HepG2 (cell line): ENCODE measurements around the gene RPS6KL1. TPM values are rescaled to one million over a fixed set of nuclear protein-coding genes. Genes with fewer than 3 reads are reported as not detected.
A peak's percentile ranks its signal among the peaks of the same experiment; 100 is the strongest.

Experiments used
- ATAC-seq: fragments of 200-7000 bp; cut with Tn5 transposase; 3 replicates; pipeline ENCODE4 v1.9.1; 2020; ENCODE audit warnings: mild to moderate bottlenecking, moderate library complexity
- BruUV-seq: library from RNA; stranded (reverse); fragments of 400-500 nt; replicated peaks from 2 replicates; lab custom pipeline; 2021; lab: Mats Ljungman, UMichigan
- CTCF ChIA-PET: fragments of 300-600 bp; formaldehyde crosslinking; extraction: SDS; loops from one replicate; lab custom pipeline; 2021; ENCODE audit warnings: low total read pairs, inconsistent platforms, low intra/inter-chr PET ratio; lab: Yijun Ruan, JAX
- POLR2A ChIA-PET: fragments of 350-600 bp; sonication (Branson Sonifier 250); formaldehyde crosslinking; loops from one replicate; lab custom pipeline; 2020; ENCODE audit warnings: antibody characterized with exemption, inconsistent platforms; lab: Yijun Ruan, JAX
- DNase-seq: peaks from one replicate; pipeline ENCODE4 v3.0.0-alpha.2; 2015; ENCODE audit warnings: low spot score
- FAIRE-seq: peaks from 3 replicates; lab custom pipeline; 2011; peaks lifted over from hg19 to GRCh38; lab: Jason Lieb, UNC
- H2AFZ ChIP-seq: one replicate; pipeline ENCODE4 v1.6.1; 2011; ENCODE audit warnings: low read length, inconsistent platforms
- H3K27ac ChIP-seq: fragments of 300-600 bp; 3 replicates; pipeline ENCODE4 v1.8.0; 2011; ENCODE audit warnings: mixed run types, mild to moderate bottlenecking, mixed read lengths, low read length, inconsistent platforms; ENCODE audit not compliant: insufficient read depth; ENCODE audit errors: extremely low read length
- H3K27me3 ChIP-seq, 2 experiments: fragments of 200-600 bp in 1 of 2; 2 replicates in 1 of 2; 3 replicates in 1 of 2; pipeline versions ENCODE4 v1.6.0 to v1.8.0; 2011; ENCODE audit warnings: low read length in 2 of 2, mild to moderate bottlenecking in 2 of 2, moderate library complexity in 2 of 2, inconsistent platforms in 1 of 2; ENCODE audit not compliant: insufficient read depth in 2 of 2, control insufficient read depth in 1 of 2
- H3K36me3 ChIP-seq, 2 experiments: fragments of 200-600 bp in 1 of 2; replicated peaks in 1 of 2; 2 replicates in 1 of 2; 3 replicates in 1 of 2; pipeline versions ENCODE4 v1.5.1 to v1.8.0; 2011; ENCODE audit warnings: low read length in 2 of 2, inconsistent platforms in 1 of 2; ENCODE audit not compliant: insufficient read depth in 2 of 2, control insufficient read depth in 1 of 2
- H3K4me1 ChIP-seq: 2 replicates; pipeline ENCODE4 v1.5.1; 2012; ENCODE audit warnings: low read length, inconsistent platforms; ENCODE audit not compliant: insufficient read depth
- H3K4me2 ChIP-seq: 2 replicates; pipeline ENCODE4 v1.6.0; 2011; ENCODE audit warnings: low read depth, low read length, inconsistent platforms
- H3K4me3 ChIP-seq, 3 experiments: fragments of 200-600 bp in 1 of 3; sonication (generic), shearing (Covaris generic) in 1 of 3; replicated peaks in 1 of 3; 2 replicates each; pipeline ENCODE4 v1.5.1; 2011 to 2016; ENCODE audit warnings: low read length in 3 of 3, inconsistent platforms in 2 of 3, low read depth in 2 of 3, mild to moderate bottlenecking in 2 of 3, control low read depth in 1 of 3, mixed read lengths in 1 of 3; ENCODE audit not compliant: insufficient read depth in 1 of 3
- H3K79me2 ChIP-seq: one replicate; pipeline ENCODE4 v1.6.1; 2011; ENCODE audit warnings: low read length, inconsistent platforms; ENCODE audit not compliant: insufficient read depth
- H3K9ac ChIP-seq: 2 replicates; pipeline ENCODE4 v1.6.0; 2011; ENCODE audit warnings: mild to moderate bottlenecking, low read depth, low read length, inconsistent platforms; ENCODE audit not compliant: insufficient read depth
- H3K9me3 ChIP-seq: 2 replicates; pipeline ENCODE4 v1.5.1; 2012; ENCODE audit warnings: mild to moderate bottlenecking, low read length
- H4K20me1 ChIP-seq: 2 replicates; pipeline ENCODE4 v1.6.0; 2011; ENCODE audit warnings: inconsistent platforms, mild to moderate bottlenecking, low read length, moderate library complexity; ENCODE audit not compliant: insufficient read depth
- AGO2 ChIP-seq: fragments of 200-400 bp; formaldehyde crosslinking; optimal IDR thresholded peaks from 2 replicates; pipeline ENCODE3; 2017; ENCODE audit warnings: mild to moderate bottlenecking, low read depth, low read length, moderate library complexity
- DPF2 ChIP-seq: sonication (generic); formaldehyde crosslinking; IDR thresholded peaks from 2 replicates; pipeline ENCODE4 v1.4.0; 2020; ENCODE audit warnings: mild to moderate bottlenecking, low read depth, missing genetic modification reagents, borderline replicate concordance
- ZNF431 ChIP-seq: sonication (generic); formaldehyde crosslinking; IDR thresholded peaks from 2 replicates; pipeline ENCODE4 v1.9.0; 2022; ENCODE audit warnings: missing genetic modification reagents, low read depth, mild to moderate bottlenecking, borderline replicate concordance
- WGBS: methylation state at CpG from one replicate; pipeline ENCODE4 v1.1.6; 2017; ENCODE audit warnings: low lambda C conversion rate; 5-methylcytosine and 5-hydroxymethylcytosine counted together
- in situ Hi-C: cut with HindIII; loops from 2 replicates; pipeline ENCODE4 v1.10.0; 2017; ENCODE audit warnings: low pct_unique_long_range_greater_than_20kb; ENCODE audit not compliant: extremely low pct_ligation_motif_present
- intact Hi-C: fragments of 100-400 bp; cut with micrococcal nuclease; formaldehyde crosslinking; loops from one replicate; pipeline ENCODE4 v1.10.0; 2022; ENCODE audit not compliant: unreplicated experiment
- polyA plus RNA-seq, 8 experiments: library from polyadenylated mRNA; depleted of rRNA in 3 of 8; stranded (reverse) in 7 of 8; unstranded in 1 of 8; fragments of >200 nt; fragmentation: Illumina TruSeq in 4 of 8; extraction: Trizol in 4 of 8; gene quantifications; 2 replicates each; pipeline versions ENCODE4 v1.2.1 to v1.2.3, GENCODE V29; 2011 to 2016; ENCODE audit warnings: low read depth in 4 of 8, missing spikeins in 1 of 8, mixed read lengths in 1 of 8; ENCODE audit not compliant: insufficient read depth in 1 of 8
- total RNA-seq, 5 experiments: library from RNA; depleted of rRNA; stranded (reverse); fragments of >200 nt; fragmentation: Illumina TruSeq; extraction: Trizol; gene quantifications; 2 replicates each; pipeline ENCODE4 v1.2.3, GENCODE V29; 2016; ENCODE audit warnings: low read depth in 1 of 5
- TF ChIP-seq, protein P1 (sequence below), 2 experiments: sonication (generic) in 1 of 2; formaldehyde crosslinking in 1 of 2; IDR thresholded peaks; 2 replicates each; pipeline versions ENCODE4 v1.4.0 to v1.6.1; 2018 to 2020; ENCODE audit warnings: missing genetic modification reagents in 2 of 2, borderline replicate concordance in 1 of 2, low read depth in 1 of 2, mild to moderate bottlenecking in 1 of 2, missing biosample characterization in 1 of 2

Gene RPS6KL1
- total and polyA plus RNA-seq, 2 of the 13 experiments (the other 11 are each of a cell fraction or from before 2014, with no cell fraction given): 6.5 to 11.5 TPM

DNA sequence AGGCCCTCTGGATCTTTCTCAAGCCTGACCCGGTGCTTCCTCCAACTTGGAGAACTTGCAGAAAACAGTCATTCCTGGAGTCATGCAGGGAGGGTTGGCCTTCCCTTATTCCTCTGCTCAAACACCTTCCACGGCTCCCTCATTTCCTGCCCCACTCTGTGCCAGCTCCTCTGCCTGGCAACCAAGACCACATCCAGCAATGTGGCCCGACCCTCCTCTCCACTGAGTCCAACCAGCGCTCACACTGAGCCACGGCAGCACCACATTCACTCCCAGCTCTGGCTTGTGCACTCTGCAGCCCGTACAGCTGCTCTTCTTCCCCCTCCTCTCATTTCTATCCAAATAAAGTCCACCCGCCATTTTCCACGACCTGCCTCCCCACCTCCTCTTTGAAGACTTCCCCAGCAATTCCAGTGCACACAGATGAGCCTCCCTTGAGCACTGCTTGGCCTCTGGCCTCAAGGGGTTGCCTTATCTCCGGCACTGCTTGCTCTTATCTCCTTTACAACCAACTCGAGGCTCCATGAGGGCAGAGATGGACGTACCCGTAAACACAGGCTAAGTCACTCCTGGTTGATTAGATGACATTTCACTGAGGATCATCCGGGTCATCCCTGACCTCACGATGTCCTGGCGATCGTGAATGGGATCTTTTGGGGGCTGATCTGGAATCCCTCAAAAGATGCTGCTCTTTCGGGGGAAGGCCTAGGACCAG is 27.0 kb upstream of the RPS6KL1 start (continued):
- TF ChIP-seq, protein P1, sequence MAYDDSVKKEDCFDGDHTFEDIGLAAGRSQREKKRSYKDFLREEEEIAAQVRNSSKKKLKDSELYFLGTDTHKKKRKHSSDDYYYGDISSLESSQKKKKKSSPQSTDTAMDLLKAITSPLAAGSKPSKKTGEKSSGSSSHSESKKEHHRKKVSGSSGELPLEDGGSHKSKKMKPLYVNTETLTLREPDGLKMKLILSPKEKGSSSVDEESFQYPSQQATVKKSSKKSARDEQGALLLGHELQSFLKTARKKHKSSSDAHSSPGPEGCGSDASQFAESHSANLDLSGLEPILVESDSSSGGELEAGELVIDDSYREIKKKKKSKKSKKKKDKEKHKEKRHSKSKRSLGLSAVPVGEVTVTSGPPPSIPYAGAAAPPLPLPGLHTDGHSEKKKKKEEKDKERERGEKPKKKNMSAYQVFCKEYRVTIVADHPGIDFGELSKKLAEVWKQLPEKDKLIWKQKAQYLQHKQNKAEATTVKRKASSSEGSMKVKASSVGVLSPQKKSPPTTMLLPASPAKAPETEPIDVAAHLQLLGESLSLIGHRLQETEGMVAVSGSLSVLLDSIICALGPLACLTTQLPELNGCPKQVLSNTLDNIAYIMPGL (CRISPR knock-in tag; IDR thresholded peaks at IDR 0.05; ENCODE audit: borderline replicate concordance in 1 of 2, low read depth in 1 of 2): peak in 1 of 2 experiments; percentile 15; a peak in 1 of 4 replicates
- TF ChIP-seq DPF2 (CRISPR knock-in tag): no peak

DNA sequence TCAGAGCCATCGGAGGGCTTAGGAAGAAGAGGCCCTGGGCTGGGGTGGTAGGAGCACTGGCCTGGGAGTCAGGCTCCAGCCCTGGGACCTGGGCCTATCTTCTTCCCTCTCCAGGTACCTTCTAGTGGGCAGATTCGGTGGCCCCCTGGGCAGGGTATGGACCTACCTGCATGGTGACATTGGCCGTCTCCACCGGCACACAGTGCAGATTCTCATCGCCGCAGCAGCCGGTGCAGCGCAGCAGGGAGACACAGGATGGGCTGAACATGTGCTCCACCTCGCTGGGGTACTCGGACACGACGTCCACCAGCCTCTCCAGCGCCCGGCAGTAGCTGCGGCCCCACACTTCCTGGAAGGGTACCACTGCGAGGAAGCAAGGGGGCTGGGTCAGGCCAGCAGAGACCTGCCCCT is 26.1 kb upstream of the RPS6KL1 start:
- no TSS peak for BruUV-seq
- CTCF ChIA-PET: no interaction called here
- H4K20me1 ChIP-seq: no peaks in the 10 kb centered on the region; the same call in 1 of the 2 replicates
- no peak for TF ChIP-seq ZNF431 (CRISPR knock-in tag)
- TF ChIP-seq AGO2: peak; percentile 54
- TF ChIP-seq, all 625 proteins: peak for 1
- DNase-seq (no peak), FAIRE-seq (no peak), ATAC-seq (no peak)
- 100% methylated on average over 1 of the region's 16 CpGs for WGBS
- Histone ChIP-seq H3K36me3 (peaks cover 8 to 24% of the 10 kb centered on the region in 2 experiments), H3K4me1 (peaks cover 67% of the 10 kb centered on the region), H3K27me3 (no peaks in the 10 kb centered on the region), H3K9me3 (no peaks in the 10 kb centered on the region), H3K9ac (no peak overlapping the region), H3K79me2 (peaks cover 15% of the 10 kb centered on the region), H3K4me3 (no peak overlapping the region), H3K4me2 (no peak overlapping the region), H3K27ac (no peak overlapping the region), H2AFZ (no peak overlapping the region)
- POLR2A ChIA-PET: interaction anchor here (0.9 kb wide), 1 partner anchor 100 kb away, joined by 3 read pairs; no protein-coding TSS in a partner anchor
- in situ Hi-C loops: no loop called here
- intact Hi-C loops: no loop called here
